IMR-90 (cell line): ENCODE data around the gene MTF2. TPM values are rescaled to one million over a fixed set of nuclear protein-coding genes. Genes with fewer than 3 reads are reported as not detected.

Experiments used
- ATAC-seq: fragments of 200-7000 bp; cut with Tn5 transposase; 2 replicates; pipeline ENCODE4 v1.9.1; 2020; ENCODE audit warnings: low read depth, mild to moderate bottlenecking, moderate library complexity
- BruUV-seq: library from RNA; stranded (reverse); fragments of 400-500 nt; replicated peaks from 2 replicates; lab custom pipeline; 2021; lab: Mats Ljungman, UMichigan
- CTCF ChIA-PET: fragments of 300-600 bp; formaldehyde crosslinking; extraction: SDS; loops from one replicate; lab custom pipeline; 2021; ENCODE audit warnings: antibody characterized with exemption; lab: Yijun Ruan, JAX
- POLR2A ChIA-PET: fragments of 300-600 bp; sonication (Branson Sonifier 250); formaldehyde crosslinking; loops from one replicate; lab custom pipeline; 2022; ENCODE audit warnings: antibody characterized with exemption; ENCODE audit not compliant: unreplicated experiment; lab: Charles Lee
- DNase-seq: peaks from one replicate; pipeline ENCODE4 v3.0.0; 2013
- H2AFZ ChIP-seq: replicated peaks from 2 replicates; pipeline ENCODE3; 2013; ENCODE audit warnings: low read length, mild to moderate bottlenecking; ENCODE audit not compliant: poor library complexity
- H2AK5ac ChIP-seq: 2 replicates; pipeline ENCODE4 v1.6.1; 2013; ENCODE audit warnings: low read depth, low read length, inconsistent platforms
- H2AK9ac ChIP-seq: replicated peaks from 2 replicates; pipeline ENCODE3; 2013; ENCODE audit warnings: mild to moderate bottlenecking, low read depth, low read length, moderate library complexity; ENCODE audit not compliant: poor library complexity
- H2BK120ac ChIP-seq: 2 replicates; pipeline ENCODE4 v1.6.1; 2013; ENCODE audit warnings: low read depth, low read length, inconsistent platforms
- H2BK15ac ChIP-seq: 3 replicates; pipeline ENCODE4 v1.6.1; 2013; ENCODE audit warnings: low read depth, low read length, inconsistent platforms
- H2BK20ac ChIP-seq: 2 replicates; pipeline ENCODE4 v1.6.1; 2013; ENCODE audit warnings: low read depth, mild to moderate bottlenecking, inconsistent platforms, low read length, moderate library complexity
- H2BK5ac ChIP-seq: 2 replicates; pipeline ENCODE4 v1.6.1; 2013; ENCODE audit warnings: mild to moderate bottlenecking, low read depth, low read length, inconsistent platforms; ENCODE audit not compliant: poor library complexity, severe bottlenecking
- H3K14ac ChIP-seq: replicated peaks from 2 replicates; pipeline ENCODE4 v1.6.1; 2013; ENCODE audit warnings: low read depth, low read length, inconsistent platforms
- H3K18ac ChIP-seq: 2 replicates; pipeline ENCODE4 v1.6.1; 2013; ENCODE audit warnings: low read depth, low read length, control low read depth
- H3K23ac ChIP-seq: 2 replicates; pipeline ENCODE4 v1.6.1; 2013; ENCODE audit warnings: low read depth, low read length, inconsistent platforms
- H3K27ac ChIP-seq: 2 replicates; pipeline ENCODE4 v1.5.1; 2013; ENCODE audit warnings: mild to moderate bottlenecking, control low read depth, low read length; ENCODE audit not compliant: insufficient read depth
- H3K27me3 ChIP-seq: 2 replicates; pipeline ENCODE4 v1.6.1; 2013; ENCODE audit warnings: low read length; ENCODE audit not compliant: control insufficient read depth, insufficient read depth
- H3K36me3 ChIP-seq: 2 replicates; pipeline ENCODE4 v1.6.1; 2013; ENCODE audit warnings: low read length, mixed read lengths; ENCODE audit not compliant: control insufficient read depth, insufficient read depth
- H3K4ac ChIP-seq: 2 replicates; pipeline ENCODE4 v1.6.1; 2013; ENCODE audit warnings: low read depth, low read length, inconsistent platforms
- H3K4me1 ChIP-seq: 2 replicates; pipeline ENCODE4 v1.6.1; 2013; ENCODE audit warnings: low read length, mixed read lengths; ENCODE audit not compliant: control insufficient read depth, insufficient read depth
- H3K4me2 ChIP-seq: 2 replicates; pipeline ENCODE4 v1.6.1; 2013; ENCODE audit warnings: low read depth, mild to moderate bottlenecking, control low read depth, low read length, moderate library complexity
- H3K4me3 ChIP-seq: 2 replicates; pipeline ENCODE4 v1.5.1; 2013; ENCODE audit warnings: low read depth, mild to moderate bottlenecking, control low read depth, low read length, moderate library complexity; ENCODE audit not compliant: insufficient read depth
- H3K56ac ChIP-seq: 2 replicates; pipeline ENCODE4 v1.6.1; 2013; ENCODE audit warnings: low read length, inconsistent platforms; ENCODE audit not compliant: insufficient read depth; ENCODE audit errors: extremely low read depth
- H3K79me1 ChIP-seq, 2 experiments: 2 replicates each; pipeline ENCODE4 v1.6.1; 2013; ENCODE audit warnings: low read length in 2 of 2, inconsistent platforms in 1 of 2, low read depth in 1 of 2
- H3K9ac ChIP-seq: 2 replicates; pipeline ENCODE4 v1.6.1; 2013; ENCODE audit warnings: low read depth, low read length, control low read depth
- H3K9me1 ChIP-seq: 2 replicates; pipeline ENCODE4 v1.6.1; 2013; ENCODE audit warnings: low read length, inconsistent platforms; ENCODE audit not compliant: insufficient read depth
- H3K9me3 ChIP-seq: 2 replicates; pipeline ENCODE4 v1.6.1; 2013; ENCODE audit warnings: low read length; ENCODE audit not compliant: control insufficient read depth, insufficient read depth
- H4K20me1 ChIP-seq: 2 replicates; pipeline ENCODE4 v1.6.1; 2013; ENCODE audit warnings: low read length, inconsistent platforms; ENCODE audit not compliant: insufficient read depth
- H4K5ac ChIP-seq: 2 replicates; pipeline ENCODE4 v1.6.1; 2013; ENCODE audit warnings: mild to moderate bottlenecking, low read depth, low read length, control low read depth
- H4K8ac ChIP-seq, 2 experiments: 2 replicates each; pipeline ENCODE4 v1.6.1; 2013; ENCODE audit warnings: low read depth in 2 of 2, low read length in 2 of 2, control low read depth in 1 of 2, inconsistent platforms in 1 of 2
- H4K91ac ChIP-seq: 2 replicates; pipeline ENCODE4 v1.6.1; 2013; ENCODE audit warnings: low read depth, low read length, inconsistent platforms; ENCODE audit not compliant: insufficient read depth
- BHLHE40 ChIP-seq: fragments of 150-350 bp; IDR thresholded peaks from 2 replicates; pipeline ENCODE4 v1.6.1; 2016; ENCODE audit warnings: mild to moderate bottlenecking, low read depth, low read length
- CEBPB ChIP-seq: IDR thresholded peaks from 2 replicates; pipeline ENCODE4 v1.6.1; 2012; ENCODE audit warnings: low read depth, low read length, improper control_type of control experiment
- CHD1 ChIP-seq: IDR thresholded peaks from 2 replicates; pipeline ENCODE4 v1.6.1; 2012; ENCODE audit warnings: low read depth, low read length, improper control_type of control experiment
- FOS ChIP-seq: fragments of 150-350 bp; IDR thresholded peaks from 2 replicates; pipeline ENCODE4 v1.6.1; 2016; ENCODE audit warnings: low read depth, low read length
- MAFK ChIP-seq: IDR thresholded peaks from 2 replicates; pipeline ENCODE4 v1.6.1; 2012; ENCODE audit warnings: low read depth, low read length, improper control_type of control experiment
- MAZ ChIP-seq: IDR thresholded peaks from 2 replicates; pipeline ENCODE4 v1.6.1; 2012; ENCODE audit warnings: low read depth, mild to moderate bottlenecking, low read length, improper control_type of control experiment, moderate library complexity, borderline replicate concordance
- MXI1 ChIP-seq: IDR thresholded peaks from 2 replicates; pipeline ENCODE4 v1.6.1; 2012; ENCODE audit warnings: low read depth, mild to moderate bottlenecking, low read length, moderate library complexity, borderline replicate concordance
- POLR2A ChIP-seq: IDR thresholded peaks from 2 replicates; pipeline ENCODE4 v1.6.1; 2012; ENCODE audit warnings: mild to moderate bottlenecking, low read depth, low read length
- RAD21 ChIP-seq: IDR thresholded peaks from 2 replicates; pipeline ENCODE4 v1.6.1; 2012; ENCODE audit warnings: low read length, improper control_type of control experiment
- RCOR1 ChIP-seq: IDR thresholded peaks from 2 replicates; pipeline ENCODE4 v1.6.1; 2012; ENCODE audit warnings: mild to moderate bottlenecking, low read length, improper control_type of control experiment; ENCODE audit not compliant: insufficient replicate concordance
- RFX5 ChIP-seq: IDR thresholded peaks from 2 replicates; pipeline ENCODE4 v1.8.0; 2012; ENCODE audit warnings: low read depth, mild to moderate bottlenecking, low read length, moderate library complexity
- USF2 ChIP-seq: fragments of 150-350 bp; IDR thresholded peaks from 2 replicates; pipeline ENCODE4 v1.6.1; 2017; ENCODE audit warnings: mild to moderate bottlenecking, antibody characterized with exemption, low read length, low read depth
- dilution Hi-C: fragments of 300-500 bp; cut with HindIII; formaldehyde crosslinking; loops from one replicate; pipeline ENCODE4 v1.14.3; 2018; ENCODE audit warnings: low sequenced_read_pairs; ENCODE audit not compliant: unreplicated experiment
- in situ Hi-C: fragments of 300-500 bp; cut with MboI; formaldehyde crosslinking; loops from 3 replicates; pipeline ENCODE4 v1.14.3; 2019; ENCODE audit warnings: low sequenced_read_pairs, inconsistent platforms, mixed read lengths
- intact Hi-C: fragments of 100-400 bp; cut with micrococcal nuclease; formaldehyde crosslinking; loops from 2 replicates; pipeline ENCODE4 v1.10.0; 2022
- polyA plus RNA-seq, 3 experiments: library from polyadenylated mRNA; depleted of rRNA; stranded (reverse); fragments of >200 nt; gene quantifications; 2 replicates each; pipeline ENCODE4 v1.2.3, GENCODE V29; 2012; ENCODE audit warnings: low replicate concordance in 1 of 3
- total RNA-seq: library from RNA; depleted of rRNA; stranded (reverse); fragments of >200 nt; gene quantifications from 2 replicates; pipeline ENCODE4 v1.2.3, GENCODE V29; 2012

The MTF2 gene
- total and polyA plus RNA-seq, 2 of the 4 experiments (the other 2 are of a cell fraction) = 10.6 to 39.8 TPM

GRCh38 chr1:93111561-93111960 lies 32.5 kb downstream of the MTF2 start:
- no peak overlapping the region for H2AK9ac ChIP-seq
- dilution Hi-C loops = no loop called here
- no peak overlapping the region for H3K14ac ChIP-seq
- H3K4me2 ChIP-seq = no peak overlapping the region
- intact Hi-C loops = no loop called here
- H4K91ac ChIP-seq = no peak overlapping the region
- no peak overlapping the region for H2AK5ac ChIP-seq
- no peak overlapping the region for H3K56ac ChIP-seq
- H3K27me3 ChIP-seq = no peaks in the 10 kb centered on the region
- no peaks in the 10 kb centered on the region for H3K4me1 ChIP-seq
- no peak overlapping the region for H2BK20ac ChIP-seq
- H4K8ac ChIP-seq = no peak overlapping the region
- no peak overlapping the region for H3K18ac ChIP-seq
- POLR2A ChIA-PET = no interaction called here
- H3K4me3 ChIP-seq = no peak overlapping the region
- no peak overlapping the region for H2AFZ ChIP-seq
- no peak overlapping the region for H2BK15ac ChIP-seq
- peak; percentile 15 for DNase-seq
- peaks cover 26 to 41% of the 10 kb centered on the region in 2 experiments for H3K79me1 ChIP-seq
- H3K36me3 ChIP-seq = peaks cover 11% of the 10 kb centered on the region
- in situ Hi-C loops = no loop called here
- H2BK120ac ChIP-seq = no peak overlapping the region
- TF ChIP-seq MXI1 (no peak), RAD21 (no peak), FOS (no peak), MAZ (no peak), CEBPB (no peak), MAFK (no peak), RCOR1 (no peak), CHD1 (no peak), USF2 (no peak), BHLHE40 (no peak), POLR2A (no peak), RFX5 (no peak)
- no peak overlapping the region for H4K5ac ChIP-seq
- H2BK5ac ChIP-seq = peak overlapping the region; percentile 10
- no TSS peak for BruUV-seq
- CTCF ChIA-PET = no interaction called here
- H3K27ac ChIP-seq = no peak overlapping the region
- H3K9me3 ChIP-seq = no peaks in the 10 kb centered on the region; the same call in 1 of the 2 replicates
- peaks cover 4% of the 10 kb centered on the region; the same call in 1 of the 2 replicates for H4K20me1 ChIP-seq
- no peaks in the 10 kb centered on the region for H3K9me1 ChIP-seq
- H3K4ac ChIP-seq = no peak overlapping the region
- peak; percentile 54; the same call in 1 of the 2 replicates for ATAC-seq
- H3K23ac ChIP-seq = no peak overlapping the region
- no peak overlapping the region for H3K9ac ChIP-seq
